Common myeloid progenitor, CD34-positive (primary cell): ENCODE measurements around the gene APMAP.

Experiments
- CTCF ChIA-PET: fragments of 350-600 bp; sonication (Branson Sonifier 250); formaldehyde crosslinking; loops from one replicate; lab custom pipeline; 2021; ENCODE audit warnings: antibody characterized with exemption; lab: Charles Lee
- POLR2A ChIA-PET: fragments of 350-600 bp; sonication (Branson Sonifier 250); formaldehyde crosslinking; loops from one replicate; lab custom pipeline; 2021; ENCODE audit warnings: antibody characterized with exemption; lab: Charles Lee
- DNase-seq, 3 donors: peaks; one replicate each; pipeline versions ENCODE4 v3.0.0 to v3.0.0-alpha.2; 2013
- H3K27ac ChIP-seq, 2 experiments: 1 replicate in 1 of 2; 2 replicates in 1 of 2; pipeline ENCODE4 v1.7.0; 2013; ENCODE audit warnings: inconsistent platforms in 2 of 2, low read length in 2 of 2, mild to moderate bottlenecking in 2 of 2, low read depth in 1 of 2, moderate library complexity in 1 of 2; ENCODE audit not compliant: severe bottlenecking in 2 of 2, insufficient read depth in 1 of 2, poor library complexity in 1 of 2
- H3K27me3 ChIP-seq, 5 experiments: replicated peaks in 2 of 5; 1 replicate in 3 of 5; 2 replicates in 2 of 5; pipeline versions ENCODE4 v1.6.1 to v1.7.0; 2013; ENCODE audit warnings: low read length in 4 of 5, mild to moderate bottlenecking in 2 of 5, moderate library complexity in 2 of 5, inconsistent platforms in 1 of 5; ENCODE audit not compliant: insufficient read depth in 5 of 5, control insufficient read depth in 4 of 5
- H3K36me3 ChIP-seq, 4 experiments: 1 replicate in 2 of 4; 2 replicates in 2 of 4; pipeline versions ENCODE4 v1.6.1 to v1.7.0; 2013; ENCODE audit warnings: low read length in 3 of 4, control low read depth in 1 of 4, mild to moderate bottlenecking in 1 of 4; ENCODE audit not compliant: control insufficient read depth in 4 of 4, insufficient read depth in 4 of 4
- H3K4me1 ChIP-seq, 4 experiments: 1 replicate in 3 of 4; 2 replicates in 1 of 4; pipeline versions ENCODE4 v1.6.1 to v1.7.1; 2013; ENCODE audit warnings: low read length in 3 of 4, mild to moderate bottlenecking in 3 of 4, control low read depth in 1 of 4, inconsistent platforms in 1 of 4, moderate library complexity in 1 of 4; ENCODE audit not compliant: control insufficient read depth in 4 of 4, insufficient read depth in 4 of 4; ENCODE audit errors: control extremely low read depth in 1 of 4
- H3K4me3 ChIP-seq, 7 experiments: 1 replicate in 4 of 7; 2 replicates in 3 of 7; pipeline versions ENCODE4 v1.5.1 to v1.7.0; 2013; ENCODE audit warnings: mild to moderate bottlenecking in 7 of 7, low read length in 6 of 7, moderate library complexity in 6 of 7, inconsistent platforms in 2 of 7, low read depth in 2 of 7, control low read depth in 1 of 7; ENCODE audit not compliant: insufficient read depth in 4 of 7, control insufficient read depth in 1 of 7; ENCODE audit errors: extremely low read depth in 1 of 7
- H3K9me3 ChIP-seq, 5 experiments: 1 replicate in 4 of 5; 2 replicates in 1 of 5; pipeline versions ENCODE4 v1.6.1 to v1.7.1; 2013; ENCODE audit warnings: low read length in 4 of 5, mild to moderate bottlenecking in 2 of 5, inconsistent platforms in 1 of 5, low read depth in 1 of 5, moderate library complexity in 1 of 5; ENCODE audit not compliant: control insufficient read depth in 4 of 5, insufficient read depth in 2 of 5; ENCODE audit errors: control extremely low read depth in 1 of 5
- WGBS: methylation state at CpG from one replicate; pipeline ENCODE4 v1.1.5; 2013; ENCODE audit not compliant: insufficient coverage; 5-methylcytosine and 5-hydroxymethylcytosine counted together

The APMAP gene

DNA sequence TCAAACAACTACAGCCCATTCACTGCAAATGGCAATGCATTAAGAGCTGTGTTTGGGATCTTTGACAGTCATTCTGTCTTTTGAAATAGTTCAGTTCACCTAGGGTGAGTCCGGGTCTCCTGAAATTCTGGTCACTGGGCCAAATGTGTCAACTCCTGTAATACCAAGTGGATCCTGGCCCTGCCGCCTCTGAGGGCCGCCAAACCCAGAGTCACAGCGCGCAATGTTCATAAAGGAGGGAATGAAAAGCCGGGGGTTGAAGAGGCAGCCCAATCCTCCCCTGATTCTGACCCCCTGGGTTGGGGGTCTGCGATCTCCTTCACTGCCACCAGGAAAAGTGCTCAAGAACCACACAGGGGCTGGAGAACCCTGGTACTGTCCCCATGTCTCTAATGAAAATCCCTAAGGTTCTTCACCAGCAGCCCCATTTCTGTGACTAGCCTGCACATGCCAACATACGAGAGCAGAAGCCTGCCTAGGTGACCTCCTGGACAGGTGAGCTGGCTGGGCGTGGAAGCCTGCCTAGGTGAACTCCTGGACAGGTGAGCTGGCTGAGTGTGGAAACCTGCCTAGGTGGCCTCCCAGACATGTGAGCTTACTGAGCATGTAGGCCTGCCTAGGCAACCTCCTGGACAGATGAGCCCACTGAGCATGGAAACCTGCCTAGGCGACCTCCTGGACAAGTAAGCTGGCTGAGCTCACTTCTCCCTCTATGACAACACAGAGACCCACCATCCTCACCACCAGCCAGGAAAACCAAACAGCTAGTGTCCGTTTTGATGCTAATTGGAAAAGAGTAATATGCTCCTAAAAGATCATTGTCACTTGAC lies 16.1 kb upstream of the APMAP start:
- CTCF ChIA-PET: interaction anchor here (1.0 to 5.4 kb wide), 11 partner anchors 8 to 77 kb away, joined by 3 to 22 read pairs (median 4); no protein-coding TSS in a partner anchor
- Histone ChIP-seq H3K27me3 (no peaks in the 10 kb centered on the region), H3K36me3 (peaks cover 25 to 89% (median 66%) of the 10 kb centered on the region in 4 experiments), H3K9me3 (no peaks in the 10 kb centered on the region), H3K27ac (no peak overlapping the region), H3K4me1 (no peaks in the 10 kb centered on the region), H3K4me3 (no peak overlapping the region)
- no peak for DNase-seq
- 96% methylated on average over 8 of the region's 11 CpGs for WGBS
- POLR2A ChIA-PET: no interaction called here

DNA sequence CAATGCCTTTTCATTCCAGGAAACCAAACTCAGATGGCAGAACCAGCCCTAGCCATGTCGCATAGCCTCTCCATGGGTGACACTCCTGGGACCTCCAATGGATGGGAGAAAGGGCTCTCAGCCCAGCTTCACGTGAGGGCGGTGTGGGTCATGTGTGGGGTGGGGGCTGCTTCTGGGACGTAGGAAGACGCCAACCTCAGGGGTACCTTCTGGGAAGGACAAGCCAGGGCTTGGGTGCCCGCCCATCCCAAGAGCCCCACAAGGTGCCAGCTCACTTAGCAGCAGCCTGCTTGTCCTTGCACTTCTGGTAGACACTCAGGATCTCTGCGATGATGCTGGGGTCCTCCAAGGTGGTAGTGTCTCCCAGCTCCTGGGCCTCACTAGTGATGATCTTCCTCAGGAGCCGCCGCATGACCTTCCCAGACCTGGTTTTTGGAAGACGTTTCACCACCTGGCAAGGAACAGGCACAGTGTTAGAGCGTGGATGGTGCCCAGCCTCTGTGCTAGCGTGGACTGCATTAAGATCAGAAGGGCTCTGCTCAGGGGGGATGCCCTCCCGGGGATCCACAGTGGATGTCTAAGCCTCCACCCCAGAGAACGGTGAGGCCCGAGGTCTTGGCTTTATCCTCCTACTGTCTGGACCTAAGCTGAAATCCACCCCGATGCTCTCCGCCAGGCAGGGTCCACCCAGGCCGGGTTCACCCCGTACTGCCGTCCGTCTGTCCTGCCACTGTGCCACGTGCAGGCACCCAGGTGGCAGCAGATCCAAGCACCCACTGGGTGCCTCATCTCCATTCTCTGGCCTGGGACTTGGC lies 15.1 kb upstream of the APMAP start:
- no peak overlapping the region for H3K4me3 ChIP-seq
- no peak for DNase-seq
- H3K27ac ChIP-seq: no peak overlapping the region
- POLR2A ChIA-PET: no interaction called here
- CTCF ChIA-PET: interaction anchor here (1.1 to 5.4 kb wide), 4 partner anchors 13 to 57 kb away, joined by 4 to 22 read pairs (median 6); no protein-coding TSS in a partner anchor
- peaks cover 0 to 1% (median under 1%) of the 10 kb centered on the region in 5 experiments for H3K9me3 ChIP-seq
- no peaks in the 10 kb centered on the region for H3K27me3 ChIP-seq
- peaks cover 28 to 89% (median 59%) of the 10 kb centered on the region in 4 experiments for H3K36me3 ChIP-seq
- H3K4me1 ChIP-seq: no peaks in the 10 kb centered on the region
- WGBS: 98% methylated on average over 19 of the region's 22 CpGs

- 81% methylated on average over 7 of the region's 12 CpGs for WGBS
- CTCF ChIA-PET: interaction anchor here (1.1 to 5.4 kb wide), 4 partner anchors 12 to 196 kb away, joined by 3 to 22 read pairs (median 6); no protein-coding TSS in a partner anchor
Measured at GRCh38 chr20:25006431-25007167, 14.0 kb upstream of the APMAP start.

GRCh38 chr20:25005661-25006060 lies 13.1 kb upstream of the APMAP start:
- Histone ChIP-seq H3K27me3 (no peaks in the 10 kb centered on the region), H3K4me3 (no peak overlapping the region), H3K9me3 (peaks cover 0 to 3% (median 3%) of the 10 kb centered on the region in 5 experiments), H3K36me3 (peaks cover 25 to 72% (median 43%) of the 10 kb centered on the region in 4 experiments), H3K27ac (no peak overlapping the region), H3K4me1 (peaks cover 0 to 1% (median under 1%) of the 10 kb centered on the region in 4 experiments)
- DNase-seq: no peak
- 95% methylated on average over 8 of the region's 8 CpGs for WGBS
- ChIA-PET CTCF (interaction anchor here (1.2 to 5.4 kb wide), 3 partner anchors 11 to 197 kb away, joined by 4 to 22 read pairs (median 8); no protein-coding TSS in a partner anchor), POLR2A (no interaction called here)

More at GRCh38 chr20:25006431-25007167, 14.0 kb upstream of the APMAP start:
- peaks cover 0 to 3% (median 3%) of the 10 kb centered on the region in 5 experiments for H3K9me3 ChIP-seq
- H3K36me3 ChIP-seq: peaks cover 27 to 81% (median 50%) of the 10 kb centered on the region in 4 experiments
- no peak for DNase-seq
- no peak overlapping the region for H3K4me3 ChIP-seq
- no peaks in the 10 kb centered on the region for H3K4me1 ChIP-seq
- POLR2A ChIA-PET: interaction anchor here (0.6 kb wide), 1 partner anchor 12 kb away, joined by 4 read pairs; no protein-coding TSS in a partner anchor
- no peaks in the 10 kb centered on the region for H3K27me3 ChIP-seq
- H3K27ac ChIP-seq: no peak overlapping the region

DNA sequence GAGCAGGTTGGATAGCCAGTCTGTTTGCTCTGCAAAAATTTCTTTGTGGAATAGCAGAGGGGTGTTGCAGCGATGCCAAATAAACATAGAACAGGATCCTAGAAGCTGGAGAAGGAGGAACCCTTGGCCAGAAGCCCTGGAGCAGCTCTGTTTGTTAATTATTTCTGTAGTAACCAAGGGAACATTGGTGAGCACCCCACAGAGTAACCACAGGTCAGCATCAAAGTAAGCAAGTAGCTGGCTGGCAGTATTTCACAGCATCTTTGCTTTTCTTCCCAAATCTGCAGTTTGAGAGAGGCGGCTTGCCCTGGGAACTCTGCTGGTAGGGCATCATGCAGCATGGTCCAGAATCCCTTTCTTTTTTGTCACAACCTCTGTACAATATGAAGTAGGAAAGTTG lies 12.7 kb upstream of the APMAP start:
- peaks cover 0 to 3% (median 3%) of the 10 kb centered on the region in 5 experiments for H3K9me3 ChIP-seq
- peaks cover 0 to 5% (median 2%) of the 10 kb centered on the region in 4 experiments for H3K4me1 ChIP-seq
- ChIA-PET CTCF (interaction anchor here (1.2 to 5.4 kb wide), 4 partner anchors 11 to 197 kb away, joined by 4 to 22 read pairs (median 8); no protein-coding TSS in a partner anchor), POLR2A (no interaction called here)
- H3K27me3 ChIP-seq: no peaks in the 10 kb centered on the region
- DNase-seq: no peak
- H3K4me3 ChIP-seq: no peak overlapping the region
- peaks cover 25 to 67% (median 40%) of the 10 kb centered on the region in 4 experiments for H3K36me3 ChIP-seq
- 93% methylated on average over 2 of the region's 2 CpGs for WGBS
- no peak overlapping the region for H3K27ac ChIP-seq

DNA sequence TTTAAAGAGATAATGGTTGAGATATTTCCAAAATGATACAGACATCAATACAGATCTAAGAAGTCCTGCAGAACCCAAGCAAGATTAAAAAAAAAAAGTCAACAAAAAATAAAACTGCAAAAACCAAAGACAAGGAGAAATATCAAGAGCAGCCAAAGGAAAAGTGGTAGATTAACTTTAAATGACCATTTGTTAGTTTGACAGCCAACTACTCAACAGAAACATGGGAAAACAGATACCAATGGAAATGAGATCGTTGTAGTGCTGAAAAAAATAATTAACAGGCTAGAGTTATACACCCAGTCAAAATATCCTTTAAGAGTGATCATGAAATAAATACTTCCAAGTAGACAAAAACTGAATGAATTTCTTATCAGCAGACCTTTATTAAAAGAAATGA lies 10.5 kb upstream of the APMAP start:
- CTCF ChIA-PET: interaction anchor here (1.2 to 5.4 kb wide), 2 partner anchors 8 to 57 kb away, joined by 3 to 22 read pairs; no protein-coding TSS in a partner anchor
- H3K36me3 ChIP-seq: peaks cover 11 to 45% (median 24%) of the 10 kb centered on the region in 4 experiments
- no peak overlapping the region for H3K4me3 ChIP-seq
- no peak overlapping the region for H3K27ac ChIP-seq
- peaks cover 0 to 3% (median 3%) of the 10 kb centered on the region in 5 experiments for H3K9me3 ChIP-seq
- POLR2A ChIA-PET: no interaction called here
- H3K27me3 ChIP-seq: no peaks in the 10 kb centered on the region
- DNase-seq: no peak
- no CpG with 5 or more reads among the region's 1 CpG for whole genome bisulfite sequencing
- H3K4me1 ChIP-seq: peaks cover 0 to 9% (median 4%) of the 10 kb centered on the region in 4 experiments
